ENCODE measurements around the gene MEX3A.
A peak's percentile ranks its signal among the peaks of the same experiment; 100 is the strongest.

Gene MEX3A

DNA sequence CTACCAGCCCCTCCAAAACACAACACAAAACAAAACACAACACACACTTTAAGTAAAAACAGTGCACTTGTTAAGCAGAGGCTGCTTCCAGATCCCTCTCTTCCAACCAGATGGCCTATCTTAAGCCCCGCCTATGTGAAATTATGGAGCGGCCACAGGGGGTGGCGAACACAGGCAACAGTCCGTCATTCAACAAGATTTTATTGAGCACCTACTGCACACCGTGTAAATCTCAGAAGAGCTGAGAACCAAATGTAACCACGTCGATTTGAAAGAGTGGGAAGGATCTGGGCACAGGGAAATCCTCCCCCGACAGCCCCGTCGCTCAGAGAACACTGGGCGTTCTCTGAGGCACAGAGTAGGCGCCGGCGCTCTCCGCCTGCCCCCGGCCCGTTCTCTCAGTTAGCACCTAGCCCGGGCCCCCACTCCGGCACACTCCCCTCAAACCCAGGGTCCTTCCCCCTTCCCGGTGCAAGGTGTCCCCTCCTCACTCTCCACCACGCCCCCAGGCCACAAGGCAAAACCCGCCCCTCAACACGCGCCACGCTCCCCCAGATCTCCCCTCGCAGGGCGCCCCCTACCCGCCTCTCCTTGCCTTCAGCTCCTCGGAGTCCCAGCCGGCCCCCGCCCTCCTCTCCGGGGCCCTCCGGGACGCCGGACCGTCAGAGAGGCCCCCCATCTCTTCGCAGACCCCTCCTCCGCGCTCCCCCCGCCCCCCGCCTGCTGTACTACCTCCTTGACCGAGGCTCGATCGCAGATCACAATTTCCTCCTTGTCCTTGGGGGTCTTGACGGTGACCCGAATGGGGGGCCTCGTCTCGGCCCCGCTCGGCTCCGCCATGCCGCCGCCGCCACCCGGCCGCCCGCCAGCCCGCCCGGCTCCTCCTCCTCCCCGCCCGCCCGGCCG lies 29.1 kb downstream of the MEX3A start:
- H3K36me3 ChIP-seq (replicated peaks) = peaks cover 14% of the 10 kb centered on the region
- peak overlapping the region; percentile 80 for H3K4me3 ChIP-seq (ENCODE audit: low read depth, low read length)
- TF ChIP-seq, protein P1, sequence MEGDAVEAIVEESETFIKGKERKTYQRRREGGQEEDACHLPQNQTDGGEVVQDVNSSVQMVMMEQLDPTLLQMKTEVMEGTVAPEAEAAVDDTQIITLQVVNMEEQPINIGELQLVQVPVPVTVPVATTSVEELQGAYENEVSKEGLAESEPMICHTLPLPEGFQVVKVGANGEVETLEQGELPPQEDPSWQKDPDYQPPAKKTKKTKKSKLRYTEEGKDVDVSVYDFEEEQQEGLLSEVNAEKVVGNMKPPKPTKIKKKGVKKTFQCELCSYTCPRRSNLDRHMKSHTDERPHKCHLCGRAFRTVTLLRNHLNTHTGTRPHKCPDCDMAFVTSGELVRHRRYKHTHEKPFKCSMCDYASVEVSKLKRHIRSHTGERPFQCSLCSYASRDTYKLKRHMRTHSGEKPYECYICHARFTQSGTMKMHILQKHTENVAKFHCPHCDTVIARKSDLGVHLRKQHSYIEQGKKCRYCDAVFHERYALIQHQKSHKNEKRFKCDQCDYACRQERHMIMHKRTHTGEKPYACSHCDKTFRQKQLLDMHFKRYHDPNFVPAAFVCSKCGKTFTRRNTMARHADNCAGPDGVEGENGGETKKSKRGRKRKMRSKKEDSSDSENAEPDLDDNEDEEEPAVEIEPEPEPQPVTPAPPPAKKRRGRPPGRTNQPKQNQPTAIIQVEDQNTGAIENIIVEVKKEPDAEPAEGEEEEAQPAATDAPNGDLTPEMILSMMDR (IDR thresholded peaks at IDR 0.05; ENCODE audit: low read depth, low read length, missing control alignments) = peak; percentile 56
- DNase-seq = peak; percentile 66
- H3K27ac ChIP-seq = peak overlapping the region; percentile 41
- H3K27me3 ChIP-seq (replicated peaks) = no peaks in the 10 kb centered on the region
- in situ Hi-C loops (cut with HindIII; ENCODE audit: low pct_ligation_motif_present, low sequenced_read_pairs) = no loop called here

DNA sequence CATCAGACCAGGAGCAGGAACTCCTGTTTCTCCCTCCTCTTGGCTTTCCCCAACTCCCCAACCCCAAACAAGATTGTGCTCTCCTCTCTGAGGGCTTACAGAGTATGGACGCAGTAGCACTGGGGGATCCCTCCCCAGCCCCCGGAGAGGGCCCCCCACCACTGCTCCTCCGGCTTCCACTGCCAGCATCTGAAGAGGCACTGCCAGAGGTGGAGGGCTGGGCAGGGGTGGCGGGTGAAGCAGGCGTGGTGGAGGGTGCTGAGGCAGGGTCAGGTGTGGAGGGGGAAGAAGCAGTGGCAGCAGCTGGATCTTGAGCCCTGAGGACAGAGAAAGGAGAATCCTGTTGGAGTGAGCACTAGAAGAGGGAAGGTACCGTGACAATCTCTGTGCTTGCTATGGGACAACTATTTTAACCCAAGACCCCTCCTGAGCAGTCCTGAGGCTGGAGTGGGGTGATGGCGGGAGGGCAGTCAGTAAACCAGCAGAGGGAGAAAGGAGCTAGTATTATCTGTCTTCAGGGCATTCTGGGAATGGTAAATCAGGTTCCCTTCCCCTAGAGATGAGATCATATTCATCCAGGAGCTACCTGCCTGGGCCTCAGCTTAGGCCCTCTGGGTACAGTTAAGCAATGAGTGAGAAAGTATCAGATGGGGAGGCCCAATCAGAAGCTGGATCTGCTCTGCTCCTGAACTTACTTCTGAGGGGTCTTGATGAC lies 31.1 kb downstream of the MEX3A start:
- no peak overlapping the region for H3K27ac ChIP-seq
- no peaks in the 10 kb centered on the region for H3K27me3 ChIP-seq (replicated peaks)
- in situ Hi-C loops (cut with HindIII; ENCODE audit: low pct_ligation_motif_present, low sequenced_read_pairs) = no loop called here
- no peak overlapping the region for H3K4me3 ChIP-seq (ENCODE audit: low read depth, low read length)
- peaks cover 17% of the 10 kb centered on the region for H3K36me3 ChIP-seq (replicated peaks)
- DNase-seq = no peak
- TF ChIP-seq, protein P1 (IDR thresholded peaks at IDR 0.05; ENCODE audit: low read depth, low read length, missing control alignments) = no peak

DNA sequence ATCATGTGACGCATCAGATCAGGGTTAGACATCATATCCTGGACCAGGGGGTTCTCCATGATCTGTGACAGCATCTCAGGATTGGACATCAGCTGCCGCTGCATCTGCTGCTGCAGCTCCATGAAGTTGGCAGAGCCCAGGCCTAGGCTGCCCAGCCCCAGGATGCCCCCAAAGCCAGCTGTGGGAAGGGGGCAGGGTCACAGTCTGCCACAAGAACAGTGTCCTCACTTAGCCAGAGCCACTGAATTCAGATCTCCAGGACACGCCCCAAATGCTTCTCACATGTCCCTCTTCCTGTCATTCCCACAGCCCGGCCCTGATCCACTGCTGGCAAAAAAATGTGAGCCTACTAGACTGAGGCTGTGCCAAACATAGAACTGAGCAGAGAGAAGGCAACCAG lies 31.9 kb downstream of the MEX3A start:
- in situ Hi-C loops (cut with HindIII; ENCODE audit: low pct_ligation_motif_present, low sequenced_read_pairs) = no loop called here
- Histone ChIP-seq H3K27me3 (replicated peaks) (no peaks in the 10 kb centered on the region), H3K4me3 (ENCODE audit: low read depth, low read length) (no peak overlapping the region), H3K36me3 (replicated peaks) (peaks cover 17% of the 10 kb centered on the region), H3K27ac (no peak overlapping the region)
- TF ChIP-seq, protein P1 (IDR thresholded peaks at IDR 0.05; ENCODE audit: low read depth, low read length, missing control alignments) = no peak
- DNase-seq = no peak

DNA sequence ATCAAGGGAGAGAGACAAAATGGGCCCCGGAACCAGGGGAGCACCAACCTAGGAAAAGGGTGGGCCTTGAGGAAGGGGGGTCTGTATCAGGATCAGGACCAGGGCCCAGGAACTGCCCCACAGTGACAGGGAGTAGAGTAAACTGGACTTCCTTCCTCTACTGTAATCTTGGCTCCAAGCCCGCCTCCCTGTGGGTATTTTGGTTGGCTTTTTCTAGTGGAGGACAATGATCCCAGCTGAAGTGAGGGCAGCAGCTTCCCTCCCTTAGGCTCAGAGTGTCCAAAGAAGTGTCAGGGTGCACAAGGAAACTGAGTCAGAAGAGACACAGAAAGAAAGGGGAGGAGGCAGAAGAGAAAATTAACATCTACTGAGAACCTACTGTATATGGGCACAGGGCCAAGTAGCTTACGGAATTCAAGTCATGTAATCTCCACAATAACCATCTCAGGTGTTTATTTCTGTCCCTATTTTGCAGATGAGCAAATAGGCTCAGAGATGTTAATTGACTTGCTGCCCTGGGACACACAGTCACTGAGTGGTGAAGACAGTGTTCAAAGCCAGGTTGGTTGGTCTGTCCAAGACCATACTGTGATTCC lies 33.5 kb downstream of the MEX3A start:
- Histone ChIP-seq H3K27me3 (replicated peaks) (no peaks in the 10 kb centered on the region), H3K36me3 (replicated peaks) (peaks cover 17% of the 10 kb centered on the region), H3K27ac (no peak overlapping the region), H3K4me3 (ENCODE audit: low read depth, low read length) (no peak overlapping the region)
- in situ Hi-C loops (cut with HindIII; ENCODE audit: low pct_ligation_motif_present, low sequenced_read_pairs) = no loop called here
- no peak for DNase-seq
- TF ChIP-seq, protein P1 (IDR thresholded peaks at IDR 0.05; ENCODE audit: low read depth, low read length, missing control alignments) = no peak

DNA sequence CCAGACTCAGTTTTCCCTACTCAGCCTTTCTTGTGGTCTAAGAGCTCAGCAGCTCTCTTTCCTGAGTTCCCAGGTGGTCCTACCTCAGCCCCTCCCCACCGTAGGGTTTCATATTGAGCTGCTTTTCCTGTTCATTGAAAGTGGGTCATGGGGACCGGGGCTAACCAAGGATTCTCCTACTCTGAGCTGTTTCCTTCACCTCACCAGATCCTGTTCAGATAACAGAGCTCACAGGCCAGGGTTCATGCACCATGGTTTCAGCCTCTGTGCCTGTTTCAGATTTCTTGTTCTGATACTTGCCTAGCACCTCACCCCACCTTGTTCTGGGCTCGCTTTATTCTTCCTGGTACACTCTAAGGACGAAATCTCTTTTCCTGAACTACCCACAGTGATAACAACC lies 37.2 kb downstream of the MEX3A start:
- no peaks in the 10 kb centered on the region for H3K27me3 ChIP-seq (replicated peaks)
- no peak overlapping the region for H3K4me3 ChIP-seq (ENCODE audit: low read depth, low read length)
- in situ Hi-C loops (cut with HindIII; ENCODE audit: low pct_ligation_motif_present, low sequenced_read_pairs) = no loop called here
- H3K36me3 ChIP-seq (replicated peaks) = peaks cover 19% of the 10 kb centered on the region
- TF ChIP-seq, protein P1 (IDR thresholded peaks at IDR 0.05; ENCODE audit: low read depth, low read length, missing control alignments) = no peak
- no peak overlapping the region for H3K27ac ChIP-seq
- no peak for DNase-seq
